A673 (cell line): Measurements from ENCODE around the gene CLIC5. TPM values are rescaled to one million over a fixed set of nuclear protein-coding genes. Genes with fewer than 3 reads are reported as not detected.

ENCODE experiments used
- BruUV-seq: library from RNA; stranded (reverse); fragments of 400-500 nt; replicated peaks from 2 replicates; lab custom pipeline; 2021; lab: Mats Ljungman, UMichigan
- CTCF ChIA-PET: fragments of 300-600 bp; sonication (Branson Sonifier 250); formaldehyde crosslinking; loops from one replicate; lab custom pipeline; 2022; ENCODE audit warnings: antibody characterized with exemption; lab: Charles Lee
- POLR2A ChIA-PET: fragments of 300-600 bp; sonication (Branson Sonifier 250); formaldehyde crosslinking; loops from one replicate; lab custom pipeline; 2022; ENCODE audit warnings: antibody characterized with exemption; ENCODE audit not compliant: low non-redundant PET; lab: Charles Lee
- DNase-seq: peaks from one replicate; pipeline ENCODE4 v3.0.0-alpha.2; 2015; ENCODE audit warnings: low spot score
- H3K27ac ChIP-seq: fragments of 200-600 bp; sonication (generic); 2 replicates; pipeline ENCODE4 v1.5.1; 2016; ENCODE audit warnings: mixed run types, low read depth, mild to moderate bottlenecking, mixed read lengths, antibody characterized with exemption, low read length; ENCODE audit not compliant: poor library complexity, severe bottlenecking
- H3K27me3 ChIP-seq: fragments of 200-600 bp; sonication (generic); replicated peaks from 2 replicates; pipeline ENCODE4 v1.6.1; 2017; ENCODE audit warnings: mixed run types, low read depth, mild to moderate bottlenecking, mixed read lengths, antibody characterized with exemption, low read length; ENCODE audit not compliant: insufficient read depth, poor library complexity
- H3K36me3 ChIP-seq: fragments of 200-600 bp; sonication (generic); 2 replicates; pipeline ENCODE4 v1.6.1; 2016; ENCODE audit warnings: mixed run types, mild to moderate bottlenecking, mixed read lengths, antibody characterized with exemption, low read length; ENCODE audit not compliant: insufficient read depth, poor library complexity, severe bottlenecking
- H3K4me1 ChIP-seq: fragments of 200-600 bp; sonication (generic); 2 replicates; pipeline ENCODE4 v1.6.1; 2017; ENCODE audit warnings: mixed run types, mild to moderate bottlenecking, mixed read lengths, antibody characterized with exemption, low read length; ENCODE audit not compliant: insufficient read depth, poor library complexity, severe bottlenecking
- H3K4me3 ChIP-seq: fragments of 200-600 bp; sonication (generic); 2 replicates; pipeline ENCODE4 v1.5.1; 2016; ENCODE audit warnings: low read depth, mixed run types, mild to moderate bottlenecking, mixed read lengths, low read length; ENCODE audit not compliant: poor library complexity, severe bottlenecking
- H3K9me3 ChIP-seq: fragments of 200-600 bp; sonication (generic); 2 replicates; pipeline ENCODE4 v1.6.1; 2016; ENCODE audit warnings: mixed run types, low read depth, mild to moderate bottlenecking, mixed read lengths, antibody characterized with exemption, low read length; ENCODE audit not compliant: poor library complexity, severe bottlenecking
- EZH2 ChIP-seq: fragments of 200-600 bp; sonication (generic); IDR thresholded peaks from 2 replicates; pipeline ENCODE4 v1.6.1; 2017; ENCODE audit warnings: borderline replicate concordance, low read depth, mild to moderate bottlenecking, mixed read lengths, antibody characterized with exemption, low read length; ENCODE audit not compliant: poor library complexity, severe bottlenecking
- intact Hi-C: fragments of 100-400 bp; cut with micrococcal nuclease; formaldehyde crosslinking; loops from one replicate; pipeline ENCODE4 v1.10.0; 2022; ENCODE audit not compliant: unreplicated experiment
- total RNA-seq: library from RNA; stranded (reverse); gene quantifications from 2 replicates; pipeline ENCODE4 v1.2.3, GENCODE V29; 2021
- TF ChIP-seq, protein P1 (sequence below): fragments of 300-800, 200-600 bp; sonication (generic); conservative IDR thresholded peaks from 2 replicates; pipeline ENCODE4 v1.5.1; 2017; ENCODE audit warnings: low read depth, mild to moderate bottlenecking, antibody characterized with exemption, low read length, moderate library complexity, mixed read lengths

Gene CLIC5
- total RNA-seq, 1 experiment from 2014 or later = not detected

DNA sequence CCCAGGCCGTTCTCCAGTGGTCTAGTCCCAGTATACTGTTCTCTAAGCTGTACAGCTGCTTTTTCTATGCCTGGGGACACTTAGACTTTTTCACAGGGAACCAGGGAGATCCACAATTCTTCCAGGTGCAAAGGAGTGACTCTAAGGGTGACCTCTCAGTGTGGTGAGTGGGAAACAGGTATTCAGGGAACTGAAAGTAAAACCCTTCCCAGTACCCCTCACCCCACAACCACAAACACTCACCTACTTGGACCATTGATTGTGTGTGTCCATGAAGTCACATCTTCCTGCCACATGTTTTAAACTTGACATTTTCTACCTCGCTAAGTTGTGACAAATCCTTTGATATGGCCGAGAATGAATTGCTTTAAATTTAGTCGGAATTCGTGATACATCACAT, 183.6 kb downstream of the CLIC5 start:
- CTCF ChIA-PET = no interaction called here
- no peaks in the 10 kb centered on the region for H3K4me1 ChIP-seq
- no peak for DNase-seq
- intact Hi-C loops = no loop called here
- no TSS peak for BruUV-seq
- no peaks in the 10 kb centered on the region for H3K36me3 ChIP-seq
- no peak for TF ChIP-seq EZH2
- TF ChIP-seq, protein P1, sequence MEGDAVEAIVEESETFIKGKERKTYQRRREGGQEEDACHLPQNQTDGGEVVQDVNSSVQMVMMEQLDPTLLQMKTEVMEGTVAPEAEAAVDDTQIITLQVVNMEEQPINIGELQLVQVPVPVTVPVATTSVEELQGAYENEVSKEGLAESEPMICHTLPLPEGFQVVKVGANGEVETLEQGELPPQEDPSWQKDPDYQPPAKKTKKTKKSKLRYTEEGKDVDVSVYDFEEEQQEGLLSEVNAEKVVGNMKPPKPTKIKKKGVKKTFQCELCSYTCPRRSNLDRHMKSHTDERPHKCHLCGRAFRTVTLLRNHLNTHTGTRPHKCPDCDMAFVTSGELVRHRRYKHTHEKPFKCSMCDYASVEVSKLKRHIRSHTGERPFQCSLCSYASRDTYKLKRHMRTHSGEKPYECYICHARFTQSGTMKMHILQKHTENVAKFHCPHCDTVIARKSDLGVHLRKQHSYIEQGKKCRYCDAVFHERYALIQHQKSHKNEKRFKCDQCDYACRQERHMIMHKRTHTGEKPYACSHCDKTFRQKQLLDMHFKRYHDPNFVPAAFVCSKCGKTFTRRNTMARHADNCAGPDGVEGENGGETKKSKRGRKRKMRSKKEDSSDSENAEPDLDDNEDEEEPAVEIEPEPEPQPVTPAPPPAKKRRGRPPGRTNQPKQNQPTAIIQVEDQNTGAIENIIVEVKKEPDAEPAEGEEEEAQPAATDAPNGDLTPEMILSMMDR = no peak
- POLR2A ChIA-PET = no interaction called here
- no peak overlapping the region for H3K4me3 ChIP-seq
- no peaks in the 10 kb centered on the region for H3K27me3 ChIP-seq
- H3K9me3 ChIP-seq = no peaks in the 10 kb centered on the region
- H3K27ac ChIP-seq = no peak overlapping the region

Other genes starting within 250 kb of the CLIC5 start
- 0.31 and 0.34 TPM in 2 replicates for gene ENPP4, start 114.1 kb upstream of the CLIC5 start, total RNA-seq
- gene ENPP5, start 155.1 kb upstream of the CLIC5 start, total RNA-seq = not detected in 2 replicates